Activated T-helper 1 cell treated with anti-CD3 and anti-CD28 coated beads, Interleukin-12 subunit alpha, Interleukin-12 subunit beta, Interleukin-2, Interleukin-4 antibody, amounts not matched to agents 30 ng/mL and 10 ng/mL and 1 ng/mL, durations not matched to agents 14 hours and 24 hours and 36 hours (primary cell): ENCODE results near the gene RBMS3. TPM values are rescaled to one million over a fixed set of nuclear protein-coding genes. Genes with fewer than 3 reads are reported as not detected.

Source experiments
- DNase-seq: peaks from one replicate; pipeline ENCODE4 v3.0.0; 2021; ENCODE audit warnings: low spot score
- H3K27ac Mint-ChIP-seq: one replicate; pipeline ENCODE4 v1.8.0; 2021; ENCODE audit warnings: mild to moderate bottlenecking, mixed read lengths
- H3K27me3 Mint-ChIP-seq: one replicate; pipeline ENCODE4 v1.8.0; 2022; ENCODE audit warnings: mild to moderate bottlenecking, moderate library complexity, mixed read lengths; ENCODE audit not compliant: insufficient read depth
- H3K36me3 Mint-ChIP-seq: one replicate; pipeline ENCODE4 v1.8.0; 2021; ENCODE audit warnings: low read depth, mixed read lengths
- H3K4me1 Mint-ChIP-seq: one replicate; pipeline ENCODE4 v1.8.0; 2021; ENCODE audit warnings: low read depth, mixed read lengths
- H3K4me3 Mint-ChIP-seq: one replicate; pipeline ENCODE4 v1.8.0; 2021; ENCODE audit warnings: mild to moderate bottlenecking, moderate library complexity, mixed read lengths
- H3K9me3 Mint-ChIP-seq: one replicate; pipeline ENCODE4 v1.8.0; 2021; ENCODE audit warnings: mixed read lengths
- intact Hi-C: fragments of 100-400 bp; cut with micrococcal nuclease; formaldehyde crosslinking; loops from one replicate; pipeline ENCODE4 v1.15.1; 2024
- total RNA-seq: library from RNA; stranded (reverse); gene quantifications from 2 replicates; pipeline ENCODE4 v1.2.3, GENCODE V29; 2022

RBMS3 gene
- total RNA-seq, 1 donor from 2014 or later, result 3.7 TPM

DNA sequence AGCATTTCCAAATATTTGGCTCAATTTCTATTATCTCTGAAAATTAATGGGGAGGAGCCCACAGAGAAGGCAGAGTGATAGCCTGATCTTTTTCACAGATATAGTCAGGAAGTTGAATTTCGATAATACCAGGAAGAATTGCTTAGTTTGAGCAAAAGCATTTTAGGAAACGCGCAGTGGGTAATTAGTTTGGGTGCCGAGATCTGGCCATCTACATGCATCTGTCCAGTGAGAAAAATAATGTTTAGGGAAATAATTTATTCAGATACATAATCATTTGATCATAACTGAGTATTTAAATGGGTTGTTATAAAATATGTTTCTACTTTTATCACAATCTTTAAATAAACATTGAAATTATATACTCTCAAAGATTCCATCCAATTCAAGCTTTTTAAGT lies 653.9 kb downstream of the RBMS3 start:
- H3K27ac Mint-ChIP-seq, result no peak overlapping the region
- no peaks in the 10 kb centered on the region for H3K36me3 Mint-ChIP-seq
- H3K9me3 Mint-ChIP-seq, result no peaks in the 10 kb centered on the region
- H3K4me1 Mint-ChIP-seq, result peaks cover 8% of the 10 kb centered on the region
- H3K27me3 Mint-ChIP-seq, result peaks cover 5% of the 10 kb centered on the region
- no peak overlapping the region for H3K4me3 Mint-ChIP-seq
- no peak for DNase-seq
- intact Hi-C loops, result no loop called here

DNA sequence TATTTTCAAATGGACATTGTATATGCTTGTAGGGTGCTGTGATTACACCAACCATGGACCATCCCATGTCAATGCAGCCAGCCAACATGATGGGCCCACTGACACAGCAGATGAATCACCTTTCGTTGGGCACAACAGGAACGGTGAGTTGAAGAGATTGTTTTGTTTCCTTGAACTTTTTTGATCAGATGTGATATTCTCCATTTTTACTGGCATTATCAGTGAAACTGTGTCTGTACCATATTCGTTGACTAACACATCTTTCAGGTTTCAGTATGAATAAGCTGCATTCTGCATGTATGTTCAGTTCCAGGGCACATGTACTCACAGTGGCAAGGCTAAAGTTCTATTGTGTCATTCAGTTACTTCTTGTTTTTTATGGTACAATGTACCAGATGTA lies 655.2 kb downstream of the RBMS3 start:
- Mint-ChIP-seq H3K4me1 (peaks cover 8% of the 10 kb centered on the region), H3K27ac (no peak overlapping the region), H3K27me3 (peaks cover 7% of the 10 kb centered on the region), H3K9me3 (no peaks in the 10 kb centered on the region), H3K4me3 (no peak overlapping the region), H3K36me3 (no peaks in the 10 kb centered on the region)
- DNase-seq, result no peak
- intact Hi-C loops, result no loop called here

DNA sequence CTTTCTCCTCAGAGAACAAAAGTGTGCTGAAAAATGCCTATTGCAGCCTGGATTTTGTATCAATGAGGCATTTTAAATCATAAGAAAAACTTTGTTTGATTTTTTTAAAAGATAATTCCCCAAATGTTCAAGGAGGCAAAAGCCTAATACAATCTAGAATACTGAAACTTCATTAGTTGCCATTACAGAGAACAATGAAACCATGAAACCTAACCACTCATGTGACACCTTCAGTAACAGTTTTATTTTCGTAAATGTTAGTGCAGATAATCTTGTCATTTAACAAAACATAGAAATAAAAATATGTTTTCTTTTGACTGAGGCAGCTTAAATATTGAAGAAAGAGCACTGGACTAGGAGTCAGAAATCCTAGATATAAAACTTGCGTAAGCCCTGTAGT lies 655.9 kb downstream of the RBMS3 start:
- no peak overlapping the region for H3K4me3 Mint-ChIP-seq
- H3K27me3 Mint-ChIP-seq, result peaks cover 7% of the 10 kb centered on the region
- H3K9me3 Mint-ChIP-seq, result no peaks in the 10 kb centered on the region
- H3K27ac Mint-ChIP-seq, result no peak overlapping the region
- peaks cover 8% of the 10 kb centered on the region for H3K4me1 Mint-ChIP-seq
- intact Hi-C loops, result no loop called here
- no peaks in the 10 kb centered on the region for H3K36me3 Mint-ChIP-seq
- no peak for DNase-seq

DNA sequence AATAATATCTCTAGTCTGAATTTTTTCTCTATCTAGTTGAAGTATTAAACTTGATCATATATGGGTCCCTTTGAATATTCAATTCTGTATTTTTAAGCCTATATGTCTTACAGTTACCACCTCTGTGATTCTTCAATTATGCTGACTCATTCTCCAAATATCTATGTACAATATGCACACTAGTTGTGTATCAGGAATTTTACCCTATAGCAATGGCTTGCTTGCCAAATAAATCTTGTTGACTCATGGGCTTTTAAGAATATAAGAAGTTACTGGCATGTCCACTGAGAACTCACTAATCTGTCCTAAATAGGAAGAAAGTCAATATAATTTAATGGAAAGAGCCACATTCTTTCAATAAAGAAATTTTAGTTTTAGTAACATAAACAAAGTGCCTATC lies 656.3 kb downstream of the RBMS3 start:
- intact Hi-C loops, result no loop called here
- peaks cover 8% of the 10 kb centered on the region for H3K4me1 Mint-ChIP-seq
- H3K27ac Mint-ChIP-seq, result no peak overlapping the region
- no peak for DNase-seq
- no peaks in the 10 kb centered on the region for H3K36me3 Mint-ChIP-seq
- H3K4me3 Mint-ChIP-seq, result no peak overlapping the region
- H3K9me3 Mint-ChIP-seq, result no peaks in the 10 kb centered on the region
- H3K27me3 Mint-ChIP-seq, result peaks cover 7% of the 10 kb centered on the region

DNA sequence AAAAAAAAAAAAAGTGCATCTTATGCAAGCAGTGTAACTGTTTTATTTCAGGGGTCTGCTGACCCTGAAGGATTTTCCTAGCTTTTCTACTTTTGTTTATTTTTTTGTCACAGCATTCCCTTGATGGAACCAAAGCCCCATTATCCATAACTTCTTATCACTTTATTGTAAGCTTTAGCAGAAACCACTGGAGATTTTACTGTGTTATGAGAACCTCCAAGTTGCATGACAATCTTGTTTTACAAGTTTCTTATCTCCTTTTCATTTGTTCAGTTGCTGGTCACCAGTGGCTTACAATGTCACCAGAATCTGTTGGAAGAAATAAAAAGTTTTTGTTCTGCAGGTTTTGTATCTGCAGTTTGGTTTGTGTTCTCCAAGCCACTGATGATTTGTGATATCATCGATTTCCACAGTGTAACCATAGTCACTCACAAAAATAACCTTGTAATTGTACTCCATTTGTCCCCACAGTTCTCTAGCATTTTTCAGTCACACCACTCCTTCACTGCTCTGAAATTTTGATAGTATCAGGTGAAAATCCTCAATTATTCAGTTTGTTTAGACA lies 660.0 kb downstream of the RBMS3 start:
- H3K9me3 Mint-ChIP-seq, result no peaks in the 10 kb centered on the region
- H3K27me3 Mint-ChIP-seq, result peaks cover 4% of the 10 kb centered on the region
- H3K4me1 Mint-ChIP-seq, result peaks cover 6% of the 10 kb centered on the region
- intact Hi-C loops, result no loop called here
- no peak overlapping the region for H3K4me3 Mint-ChIP-seq
- H3K36me3 Mint-ChIP-seq, result no peaks in the 10 kb centered on the region
- H3K27ac Mint-ChIP-seq, result no peak overlapping the region
- DNase-seq, result no peak

DNA sequence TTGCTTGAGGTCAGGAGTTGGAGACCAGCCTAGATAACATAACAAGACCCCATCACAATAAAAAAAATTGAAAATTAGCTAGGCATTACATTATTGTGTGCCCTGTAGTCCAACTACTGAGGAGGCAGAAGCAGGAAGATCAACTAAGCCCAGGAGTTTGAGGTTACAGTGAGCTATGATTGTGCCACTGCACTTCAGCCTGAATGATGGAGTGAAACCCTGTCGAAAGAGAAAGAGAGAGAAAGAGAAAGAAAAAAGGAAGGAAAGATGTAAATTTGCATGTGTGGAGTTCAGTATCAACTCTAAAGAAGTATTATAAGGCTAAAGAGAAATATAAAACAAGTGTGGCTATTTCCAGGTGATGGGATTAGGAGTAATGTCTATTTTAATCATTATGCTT lies 661.4 kb downstream of the RBMS3 start:
- Mint-ChIP-seq H3K9me3 (no peaks in the 10 kb centered on the region), H3K27me3 (peaks cover 4% of the 10 kb centered on the region)
- DNase-seq, result no peak

DNA sequence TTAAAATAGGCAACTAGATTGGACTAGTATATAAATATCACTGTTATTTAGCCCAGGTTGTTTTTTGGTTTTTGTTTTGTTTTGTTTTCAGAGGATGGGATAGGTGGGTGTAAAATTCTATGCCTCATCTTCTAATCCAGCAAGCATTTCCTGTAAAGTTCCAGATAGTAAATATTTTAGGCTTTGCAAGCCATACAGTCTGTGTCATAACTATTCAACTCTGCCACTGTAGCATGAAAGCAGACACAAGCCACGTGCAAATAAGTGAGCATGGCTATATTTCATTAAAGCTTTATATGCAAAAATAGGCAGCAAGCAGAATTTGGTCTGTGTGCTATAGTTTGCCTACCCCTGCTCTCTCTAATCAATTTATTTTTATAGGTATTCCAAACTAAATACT lies 668.3 kb downstream of the RBMS3 start:
- H3K27ac Mint-ChIP-seq, result no peak overlapping the region
- no peaks in the 10 kb centered on the region for H3K9me3 Mint-ChIP-seq
- no peak overlapping the region for H3K4me3 Mint-ChIP-seq
- H3K27me3 Mint-ChIP-seq, result no peaks in the 10 kb centered on the region
- intact Hi-C loops, result no loop called here
- no peak for DNase-seq
- no peaks in the 10 kb centered on the region for H3K36me3 Mint-ChIP-seq
- no peaks in the 10 kb centered on the region for H3K4me1 Mint-ChIP-seq

More for the DNA sequence above, 661.4 kb downstream of the RBMS3 start:
- intact Hi-C loops, result no loop called here
- Mint-ChIP-seq H3K36me3 (no peaks in the 10 kb centered on the region), H3K4me3 (no peak overlapping the region), H3K4me1 (no peaks in the 10 kb centered on the region), H3K27ac (no peak overlapping the region)

DNA sequence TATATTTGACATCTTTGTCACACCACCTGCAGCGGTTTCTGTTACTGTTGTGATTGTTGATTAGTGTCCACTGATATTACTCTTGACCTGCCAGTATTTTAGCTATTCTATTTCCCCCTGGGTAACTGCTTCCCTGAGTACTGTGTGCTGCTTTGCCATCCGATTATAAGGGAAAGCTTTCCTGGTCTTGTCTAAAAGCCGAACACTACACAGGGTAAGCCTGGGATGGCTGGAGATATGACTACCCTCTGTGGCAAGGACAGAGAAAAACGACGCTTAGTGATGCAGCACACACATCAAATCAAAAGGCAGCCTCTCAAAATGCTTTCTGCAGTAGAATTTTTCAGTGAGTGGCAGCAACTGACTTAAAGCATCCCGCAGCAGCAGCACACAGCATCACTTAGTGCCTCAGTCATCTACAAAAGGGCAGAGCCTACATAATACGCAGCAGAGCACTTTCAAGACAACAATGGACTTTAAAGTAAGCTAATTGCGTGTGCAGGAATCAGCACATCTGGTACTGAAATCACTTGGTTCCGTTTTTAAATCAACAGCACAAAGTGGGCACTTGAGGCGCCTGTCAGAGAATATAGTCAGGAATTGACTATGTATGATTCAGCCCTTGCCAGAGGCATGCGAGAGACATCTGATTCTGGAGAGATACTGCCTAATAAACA lies 669.2 kb downstream of the RBMS3 start:
- Mint-ChIP-seq H3K36me3 (no peaks in the 10 kb centered on the region), H3K4me3 (no peak overlapping the region), H3K27me3 (no peaks in the 10 kb centered on the region), H3K27ac (no peak overlapping the region), H3K4me1 (no peaks in the 10 kb centered on the region), H3K9me3 (no peaks in the 10 kb centered on the region)
- DNase-seq, result no peak
- intact Hi-C loops, result no loop called here

DNA sequence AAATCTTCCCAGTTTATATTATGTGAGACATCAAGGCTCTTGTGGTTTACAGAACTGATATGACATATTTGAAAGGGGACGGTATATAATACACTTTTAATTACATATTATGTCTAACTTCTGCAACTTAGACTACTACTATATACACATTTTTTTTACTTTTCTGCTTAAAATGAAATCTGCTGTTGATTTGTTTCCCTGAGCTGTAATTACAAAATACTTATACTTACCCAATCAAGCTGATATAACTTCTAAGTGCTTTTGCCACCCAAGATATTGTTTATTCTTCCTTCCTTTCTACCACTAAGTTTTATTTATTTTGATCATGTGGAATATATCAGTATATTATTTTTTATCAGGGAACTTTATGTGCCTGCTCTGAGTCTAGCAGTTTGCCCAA lies 671.6 kb downstream of the RBMS3 start:
- Mint-ChIP-seq H3K9me3 (no peaks in the 10 kb centered on the region), H3K27me3 (peaks cover 7% of the 10 kb centered on the region), H3K36me3 (no peaks in the 10 kb centered on the region)

DNA sequence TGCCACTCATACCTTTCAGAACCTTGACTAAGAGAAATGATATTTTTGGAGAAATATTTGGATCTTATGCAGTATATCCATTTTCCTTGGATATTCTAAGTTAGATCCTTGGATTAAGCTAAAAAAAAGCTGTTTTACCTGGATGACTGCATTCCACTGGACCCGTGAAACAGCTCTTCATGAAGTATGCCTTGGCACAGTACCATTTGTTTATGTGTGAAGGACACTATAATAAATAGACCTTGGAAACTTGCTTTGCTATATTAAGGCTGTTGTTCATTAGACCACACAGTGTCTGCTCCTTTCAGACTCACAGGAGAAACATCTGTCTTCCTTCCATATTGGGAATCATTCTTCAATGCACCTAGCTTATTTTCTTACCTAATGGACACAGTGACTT lies 674.5 kb downstream of the RBMS3 start:
- H3K4me3 Mint-ChIP-seq, result no peak overlapping the region
- peaks cover 7% of the 10 kb centered on the region for H3K27me3 Mint-ChIP-seq
- no peaks in the 10 kb centered on the region for H3K9me3 Mint-ChIP-seq
- intact Hi-C loops, result no loop called here
- no peak overlapping the region for H3K27ac Mint-ChIP-seq
- H3K4me1 Mint-ChIP-seq, result no peaks in the 10 kb centered on the region
- DNase-seq, result no peak
- no peaks in the 10 kb centered on the region for H3K36me3 Mint-ChIP-seq

More for the DNA sequence above, 671.6 kb downstream of the RBMS3 start:
- intact Hi-C loops, result no loop called here
- Mint-ChIP-seq H3K27ac (no peak overlapping the region), H3K4me1 (no peaks in the 10 kb centered on the region), H3K4me3 (no peak overlapping the region)
- DNase-seq, result no peak

DNA sequence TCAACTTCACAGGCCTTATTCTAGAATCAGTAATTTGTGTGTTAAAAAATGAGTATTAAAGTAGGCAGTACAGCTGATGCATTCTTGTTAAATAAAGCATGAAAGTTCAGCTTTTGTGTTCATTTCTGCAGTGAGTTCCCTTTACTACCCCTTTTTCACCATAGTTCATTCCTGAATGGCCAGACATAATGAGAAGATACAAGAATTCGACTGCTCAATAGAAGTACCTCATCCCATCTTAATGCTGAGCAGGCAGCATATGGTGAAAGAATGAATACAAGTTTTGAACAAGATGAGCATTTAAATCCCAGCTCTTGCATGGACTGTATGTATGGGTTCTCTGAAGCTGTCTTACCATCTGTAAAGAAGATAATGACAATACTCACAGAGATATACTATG lies 677.9 kb downstream of the RBMS3 start:
- H3K36me3 Mint-ChIP-seq, result no peaks in the 10 kb centered on the region
- no peak overlapping the region for H3K4me3 Mint-ChIP-seq
- H3K4me1 Mint-ChIP-seq, result no peaks in the 10 kb centered on the region
- no peak overlapping the region for H3K27ac Mint-ChIP-seq
- intact Hi-C loops, result no loop called here
- DNase-seq, result no peak
- no peaks in the 10 kb centered on the region for H3K9me3 Mint-ChIP-seq
- H3K27me3 Mint-ChIP-seq, result peaks cover 8% of the 10 kb centered on the region

DNA sequence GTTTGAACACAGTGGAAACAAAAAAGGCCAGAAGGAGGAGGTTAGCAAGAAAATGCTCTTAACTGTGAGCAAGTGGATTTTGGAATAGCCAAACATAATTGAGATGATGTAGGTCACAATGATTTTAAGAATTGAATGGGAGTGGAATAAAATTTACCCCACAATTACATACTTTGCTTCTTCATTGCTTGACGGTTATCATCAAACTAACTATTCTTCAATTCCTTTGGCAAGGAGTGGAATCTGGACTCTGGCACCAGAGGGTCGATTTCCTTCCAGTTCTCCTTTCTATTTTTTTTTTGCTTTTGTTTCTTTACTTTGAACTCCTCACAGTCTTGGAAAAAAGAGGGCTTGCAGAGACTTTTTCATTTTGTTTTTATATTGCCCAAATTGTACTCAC lies 691.0 kb downstream of the RBMS3 start:
- intact Hi-C loops, result no loop called here
- no peak overlapping the region for H3K4me3 Mint-ChIP-seq
- H3K27ac Mint-ChIP-seq, result no peak overlapping the region
- no peaks in the 10 kb centered on the region for H3K4me1 Mint-ChIP-seq
- DNase-seq, result no peak
- peaks cover 4% of the 10 kb centered on the region for H3K27me3 Mint-ChIP-seq
- no peaks in the 10 kb centered on the region for H3K9me3 Mint-ChIP-seq
- no peaks in the 10 kb centered on the region for H3K36me3 Mint-ChIP-seq

DNA sequence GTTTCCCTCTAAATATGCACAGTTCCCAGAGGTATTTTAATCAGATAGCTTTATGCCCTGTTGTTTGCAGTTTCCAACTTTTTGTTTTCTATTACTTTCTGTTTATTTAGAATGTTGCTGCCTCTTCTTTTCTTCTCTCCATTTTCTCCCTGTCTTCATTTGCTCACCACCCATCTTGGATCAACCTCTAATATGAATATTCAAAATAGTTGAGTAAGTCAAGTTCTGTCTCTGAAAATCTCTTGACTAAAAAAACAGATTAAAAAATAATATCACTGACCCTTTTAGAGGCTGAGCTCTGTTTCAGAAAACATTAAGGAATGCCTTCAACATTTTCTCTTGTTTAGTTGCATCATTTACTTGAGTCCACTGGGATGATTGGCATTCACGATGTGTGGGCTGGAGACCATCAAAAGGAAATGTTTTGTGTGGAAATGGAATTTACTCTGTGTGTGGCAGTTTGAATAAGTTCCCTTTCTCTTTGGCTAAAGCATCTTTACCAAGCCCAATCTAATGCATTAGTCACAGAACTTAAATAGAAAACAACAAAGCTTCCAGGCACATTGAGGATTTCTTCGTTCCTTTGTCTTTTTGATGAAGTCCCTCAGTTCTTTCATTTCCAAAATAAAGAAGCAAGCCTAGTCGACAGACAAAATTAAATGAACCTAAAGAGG lies 691.6 kb downstream of the RBMS3 start:
- no peaks in the 10 kb centered on the region for H3K4me1 Mint-ChIP-seq
- H3K27me3 Mint-ChIP-seq, result peaks cover 4% of the 10 kb centered on the region
- no peaks in the 10 kb centered on the region for H3K9me3 Mint-ChIP-seq
- no peak for DNase-seq
- H3K4me3 Mint-ChIP-seq, result no peak overlapping the region
- intact Hi-C loops, result no loop called here
- no peaks in the 10 kb centered on the region for H3K36me3 Mint-ChIP-seq
- H3K27ac Mint-ChIP-seq, result no peak overlapping the region
